Nephron progenitor cell (in vitro differentiated cells): ENCODE data around the gene HDAC4.

ENCODE experiments used
- DNase-seq: peaks from one replicate; pipeline ENCODE4 v3.0.0; 2021
- H3K27ac Mint-ChIP-seq: 2 replicates; pipeline ENCODE4 v1.8.0; 2021; ENCODE audit warnings: mild to moderate bottlenecking, moderate library complexity, mixed read lengths
- H3K27me3 Mint-ChIP-seq: 2 replicates; pipeline ENCODE4 v1.8.0; 2021; ENCODE audit warnings: mild to moderate bottlenecking, low read depth, mixed read lengths; ENCODE audit not compliant: poor library complexity
- H3K36me3 Mint-ChIP-seq: 2 replicates; pipeline ENCODE4 v1.8.0; 2021; ENCODE audit warnings: low read depth, mixed read lengths
- H3K4me1 Mint-ChIP-seq: 2 replicates; pipeline ENCODE4 v1.8.0; 2021; ENCODE audit warnings: mixed read lengths
- H3K4me3 Mint-ChIP-seq: 2 replicates; pipeline ENCODE4 v1.8.0; 2021; ENCODE audit warnings: mild to moderate bottlenecking, moderate library complexity, mixed read lengths
- H3K9me3 Mint-ChIP-seq: 2 replicates; pipeline ENCODE4 v1.8.0; 2021; ENCODE audit warnings: mild to moderate bottlenecking, moderate library complexity, mixed read lengths
- CTCF ChIP-seq: fragments of 200-600 bp; sonication (generic); IDR thresholded peaks from 2 replicates; pipeline ENCODE4 v1.5.0; 2021; ENCODE audit warnings: antibody characterized with exemption

HDAC4 gene

GRCh38 chr2:239102266-239102665 lies 298.6 kb downstream of the HDAC4 start:
- DNase-seq = no peak
- peaks cover 24% of the 10 kb centered on the region for H3K36me3 Mint-ChIP-seq
- no peak overlapping the region for H3K4me3 Mint-ChIP-seq
- H3K9me3 Mint-ChIP-seq = no peaks in the 10 kb centered on the region
- H3K27me3 Mint-ChIP-seq = peaks cover 2% of the 10 kb centered on the region
- H3K4me1 Mint-ChIP-seq = no peaks in the 10 kb centered on the region
- no peak for TF ChIP-seq CTCF
- H3K27ac Mint-ChIP-seq = no peak overlapping the region

GRCh38 chr2:239101807-239102206 lies 299.0 kb downstream of the HDAC4 start:
- Mint-ChIP-seq H3K9me3 (no peaks in the 10 kb centered on the region), H3K27ac (no peak overlapping the region), H3K27me3 (peaks cover 2% of the 10 kb centered on the region), H3K4me1 (no peaks in the 10 kb centered on the region), H3K36me3 (peaks cover 24% of the 10 kb centered on the region), H3K4me3 (no peak overlapping the region)
- TF ChIP-seq CTCF = no peak
- no peak for DNase-seq

DNA sequence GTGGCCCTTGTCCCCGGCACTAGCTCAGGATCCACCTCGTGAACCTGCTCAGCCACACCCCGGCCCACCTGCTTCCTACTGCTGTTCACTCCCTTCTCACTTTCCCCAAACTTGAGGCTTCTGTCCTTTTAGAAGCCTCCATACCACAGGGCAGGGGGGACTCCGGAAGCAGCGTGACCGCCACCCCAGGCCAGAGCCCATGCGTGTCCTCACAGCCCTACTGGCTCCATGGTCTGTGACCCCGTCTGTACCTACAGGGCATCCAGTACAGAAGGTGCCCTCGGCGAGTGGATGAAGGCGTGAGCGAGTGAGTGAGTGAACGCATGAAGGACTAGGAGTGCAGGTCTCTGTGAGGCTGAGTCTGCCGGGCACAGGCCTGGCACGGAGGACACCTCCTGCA lies 299.7 kb downstream of the HDAC4 start:
- Mint-ChIP-seq H3K4me1 (no peaks in the 10 kb centered on the region), H3K4me3 (no peak overlapping the region), H3K27me3 (peaks cover 2% of the 10 kb centered on the region), H3K27ac (no peak overlapping the region), H3K9me3 (no peaks in the 10 kb centered on the region), H3K36me3 (peaks cover 24% of the 10 kb centered on the region)
- no peak for TF ChIP-seq CTCF
- no peak for DNase-seq

- no peaks in the 10 kb centered on the region for H3K9me3 Mint-ChIP-seq
- TF ChIP-seq CTCF = no peak
- H3K27me3 Mint-ChIP-seq = peaks cover 2% of the 10 kb centered on the region
- DNase-seq = no peak
- peaks cover 21% of the 10 kb centered on the region for H3K36me3 Mint-ChIP-seq
- H3K4me3 Mint-ChIP-seq = no peak overlapping the region
- no peak overlapping the region for H3K27ac Mint-ChIP-seq
- peaks cover 4% of the 10 kb centered on the region for H3K4me1 Mint-ChIP-seq
Observed at GRCh38 chr2:239099474-239099873, 301.3 kb downstream of the HDAC4 start.

DNA sequence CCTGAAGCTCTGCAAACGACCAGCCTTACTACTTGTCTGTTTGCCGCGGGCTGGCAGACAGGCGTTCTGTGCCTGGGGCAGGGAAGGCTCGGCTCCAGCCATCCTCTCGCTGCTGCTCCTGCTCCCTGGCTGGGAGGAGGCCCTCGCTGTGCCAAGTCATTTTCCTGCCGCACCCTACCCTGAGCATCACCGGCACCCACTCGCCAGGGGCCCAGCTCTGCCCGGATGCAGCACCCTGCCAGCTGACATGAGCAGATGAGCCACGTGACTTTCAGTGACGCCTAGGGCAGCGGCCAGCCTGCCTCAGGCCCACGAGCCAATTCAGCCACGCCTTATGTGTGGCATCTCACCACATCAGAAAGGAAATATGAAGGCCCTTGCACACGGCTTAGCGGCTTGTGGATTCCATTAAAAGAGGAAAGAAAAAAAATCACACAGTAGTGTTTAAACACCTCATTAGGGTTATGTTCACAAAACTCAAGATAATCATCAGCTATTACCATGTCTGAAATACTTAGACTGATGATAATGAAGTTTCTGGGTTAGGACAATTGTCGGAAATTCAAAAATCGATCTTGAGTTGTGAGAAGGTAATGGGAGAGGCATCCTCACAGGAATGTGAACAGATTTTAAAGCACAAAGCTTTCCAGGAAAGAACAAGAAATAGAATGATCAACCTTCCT lies 302.4 kb downstream of the HDAC4 start:
- TF ChIP-seq CTCF = no peak
- Mint-ChIP-seq H3K27ac (peak overlapping the region; percentile 22), H3K4me3 (no peak overlapping the region), H3K4me1 (peaks cover 9% of the 10 kb centered on the region), H3K9me3 (no peaks in the 10 kb centered on the region), H3K27me3 (peaks cover 2% of the 10 kb centered on the region), H3K36me3 (peaks cover 19% of the 10 kb centered on the region)
- no peak for DNase-seq

DNA sequence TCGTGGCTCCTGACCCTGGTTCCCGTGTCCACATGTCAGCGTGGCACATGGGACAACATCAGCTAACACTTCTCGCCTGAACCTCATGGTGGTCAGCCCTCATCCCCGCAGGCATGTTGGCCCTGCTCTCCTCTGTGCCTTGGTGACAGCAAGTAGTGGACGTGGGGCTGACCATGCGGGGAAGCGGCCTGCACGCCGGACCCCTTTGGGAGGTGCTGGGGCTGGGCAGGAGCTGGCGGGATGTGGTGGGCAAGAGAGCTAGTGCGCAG lies 303.5 kb downstream of the HDAC4 start:
- H3K36me3 Mint-ChIP-seq = peaks cover 19% of the 10 kb centered on the region
- no peak for TF ChIP-seq CTCF
- no peaks in the 10 kb centered on the region for H3K9me3 Mint-ChIP-seq
- H3K27me3 Mint-ChIP-seq = peaks cover 2% of the 10 kb centered on the region
- no peak overlapping the region for H3K4me3 Mint-ChIP-seq
- H3K4me1 Mint-ChIP-seq = peaks cover 9% of the 10 kb centered on the region
- H3K27ac Mint-ChIP-seq = no peak overlapping the region
- DNase-seq = no peak
